HEK293 (cell line): ENCODE measurements around the gene NHP2.

Source experiments
- CTCF ChIA-PET: fragments of 350-600 bp; formaldehyde crosslinking; extraction: SDS; loops from one replicate; lab custom pipeline; 2021; ENCODE audit warnings: antibody characterized with exemption; lab: Yijun Ruan, JAX
- POLR2A ChIA-PET: fragments of 300-600 bp; formaldehyde crosslinking; extraction: SDS; loops from one replicate; lab custom pipeline; 2020; ENCODE audit warnings: antibody characterized with exemption, inconsistent platforms; lab: Yijun Ruan, JAX
- H3K27ac ChIP-seq: fragments of 200-500 bp; sonication (Bioruptor generic); 2 replicates; pipeline ENCODE4 v1.5.1; 2014; ENCODE audit warnings: low read depth, low read length, control low read depth, inconsistent platforms; ENCODE audit errors: extremely low read depth
- H3K36me3 ChIP-seq, 2 experiments: fragments of 200-500 bp in 1 of 2; sonication (Bioruptor generic) in 1 of 2; 1 replicate in 1 of 2; 2 replicates in 1 of 2; pipeline ENCODE4 v1.5.1; 2014 to 2017; ENCODE audit warnings: inconsistent platforms in 2 of 2, low read length in 2 of 2; ENCODE audit not compliant: control insufficient read depth in 2 of 2, insufficient read depth in 1 of 2
- H3K4me1 ChIP-seq: fragments of 200-500 bp; sonication (Bioruptor generic); 2 replicates; pipeline ENCODE4 v1.5.1; 2014; ENCODE audit warnings: mild to moderate bottlenecking, low read length, inconsistent platforms; ENCODE audit not compliant: control insufficient read depth, insufficient read depth
- H3K4me3 ChIP-seq: 2 replicates; pipeline ENCODE4 v1.5.1; 2011; ENCODE audit warnings: low read depth, mild to moderate bottlenecking, control low read depth, low read length, moderate library complexity
- H3K9me3 ChIP-seq: fragments of 200-500 bp; sonication (Bioruptor generic); 2 replicates; pipeline ENCODE4 v1.5.1; 2014; ENCODE audit warnings: low read depth, low read length, inconsistent platforms; ENCODE audit not compliant: control insufficient read depth, insufficient read depth
- GLIS2 ChIP-seq: fragments of 450-650 bp; formaldehyde crosslinking; IDR thresholded peaks from 2 replicates; pipeline ENCODE4 v1.5.1; 2016; ENCODE audit warnings: missing biosample characterization, missing genetic modification characterization
- KLF10 ChIP-seq: fragments of 450-650 bp; IDR thresholded peaks from 2 replicates; pipeline ENCODE4 v1.5.1; 2018; ENCODE audit warnings: missing biosample characterization, mild to moderate bottlenecking, missing genetic modification characterization
- OVOL3 ChIP-seq: fragments of 450-650 bp; formaldehyde crosslinking; IDR thresholded peaks from 2 replicates; pipeline ENCODE4 v1.5.1; 2016; ENCODE audit warnings: missing biosample characterization, missing genetic modification characterization
- SCRT2 ChIP-seq: fragments of 450-650 bp; formaldehyde crosslinking; IDR thresholded peaks from 2 replicates; pipeline ENCODE4 v1.5.1; 2016; ENCODE audit warnings: missing biosample characterization, missing genetic modification characterization
- SP7 ChIP-seq: fragments of 450-650 bp; formaldehyde crosslinking; IDR thresholded peaks from 2 replicates; pipeline ENCODE4 v1.5.1; 2016; ENCODE audit warnings: missing biosample characterization, missing genetic modification characterization
- ZNF121 ChIP-seq: fragments of 450-650 bp; formaldehyde crosslinking; IDR thresholded peaks from 2 replicates; pipeline ENCODE4 v1.5.1; 2016; ENCODE audit warnings: missing biosample characterization, missing genetic modification characterization
- ZNF169 ChIP-seq: fragments of 450-650 bp; formaldehyde crosslinking; IDR thresholded peaks from 2 replicates; pipeline ENCODE4 v1.5.1; 2016; ENCODE audit warnings: missing biosample characterization, missing genetic modification characterization
- ZNF335 ChIP-seq: fragments of 450-650 bp; formaldehyde crosslinking; conservative IDR thresholded peaks from 2 replicates; pipeline ENCODE4 v1.5.1; 2016; ENCODE audit warnings: missing biosample characterization, missing genetic modification characterization
- ZNF501 ChIP-seq: fragments of 450-650 bp; formaldehyde crosslinking; IDR thresholded peaks from 2 replicates; pipeline ENCODE4 v1.5.1; 2016; ENCODE audit warnings: missing biosample characterization, missing genetic modification characterization
- ZNF558 ChIP-seq: fragments of 450-650 bp; formaldehyde crosslinking; IDR thresholded peaks from 2 replicates; pipeline ENCODE4 v1.5.1; 2016; ENCODE audit warnings: missing biosample characterization, missing genetic modification characterization
- ZNF600 ChIP-seq: fragments of 450-650 bp; formaldehyde crosslinking; IDR thresholded peaks from 2 replicates; pipeline ENCODE4 v1.5.1; 2016; ENCODE audit warnings: missing biosample characterization, missing genetic modification characterization
- ZSCAN30 ChIP-seq: fragments of 450-650 bp; IDR thresholded peaks from 2 replicates; pipeline ENCODE4 v1.5.1; 2018; ENCODE audit warnings: missing biosample characterization, mild to moderate bottlenecking, missing genetic modification characterization, moderate library complexity
- ZXDB ChIP-seq: fragments of 450-650 bp; formaldehyde crosslinking; IDR thresholded peaks from 2 replicates; pipeline ENCODE4 v1.5.1; 2016; ENCODE audit warnings: missing biosample characterization, missing genetic modification characterization
- TF ChIP-seq, protein P1 (sequence below): fragments of 450-650 bp; formaldehyde crosslinking; IDR thresholded peaks from 2 replicates; pipeline ENCODE4 v1.5.1; 2016; ENCODE audit warnings: missing biosample characterization, missing genetic modification characterization
- TF ChIP-seq, protein P2 (sequence below): fragments of 450-650 bp; formaldehyde crosslinking; conservative IDR thresholded peaks from 2 replicates; pipeline ENCODE4 v1.5.1; 2016; ENCODE audit warnings: low read depth, missing biosample characterization, missing genetic modification characterization
- TF ChIP-seq, protein P3 (sequence below): fragments of 450-650 bp; IDR thresholded peaks from 2 replicates; pipeline ENCODE4 v1.5.1; 2018; ENCODE audit warnings: missing biosample characterization, mild to moderate bottlenecking, missing genetic modification characterization
- TF ChIP-seq, protein P4 (sequence below): fragments of 450-650 bp; formaldehyde crosslinking; IDR thresholded peaks from 2 replicates; pipeline ENCODE4 v1.5.1; 2017; ENCODE audit warnings: missing biosample characterization, missing genetic modification characterization
- TF ChIP-seq, protein P5 (sequence below): fragments of 450-650 bp; formaldehyde crosslinking; IDR thresholded peaks from 2 replicates; pipeline ENCODE4 v1.5.1; 2017; ENCODE audit warnings: missing biosample characterization, missing genetic modification characterization

The NHP2 gene

DNA sequence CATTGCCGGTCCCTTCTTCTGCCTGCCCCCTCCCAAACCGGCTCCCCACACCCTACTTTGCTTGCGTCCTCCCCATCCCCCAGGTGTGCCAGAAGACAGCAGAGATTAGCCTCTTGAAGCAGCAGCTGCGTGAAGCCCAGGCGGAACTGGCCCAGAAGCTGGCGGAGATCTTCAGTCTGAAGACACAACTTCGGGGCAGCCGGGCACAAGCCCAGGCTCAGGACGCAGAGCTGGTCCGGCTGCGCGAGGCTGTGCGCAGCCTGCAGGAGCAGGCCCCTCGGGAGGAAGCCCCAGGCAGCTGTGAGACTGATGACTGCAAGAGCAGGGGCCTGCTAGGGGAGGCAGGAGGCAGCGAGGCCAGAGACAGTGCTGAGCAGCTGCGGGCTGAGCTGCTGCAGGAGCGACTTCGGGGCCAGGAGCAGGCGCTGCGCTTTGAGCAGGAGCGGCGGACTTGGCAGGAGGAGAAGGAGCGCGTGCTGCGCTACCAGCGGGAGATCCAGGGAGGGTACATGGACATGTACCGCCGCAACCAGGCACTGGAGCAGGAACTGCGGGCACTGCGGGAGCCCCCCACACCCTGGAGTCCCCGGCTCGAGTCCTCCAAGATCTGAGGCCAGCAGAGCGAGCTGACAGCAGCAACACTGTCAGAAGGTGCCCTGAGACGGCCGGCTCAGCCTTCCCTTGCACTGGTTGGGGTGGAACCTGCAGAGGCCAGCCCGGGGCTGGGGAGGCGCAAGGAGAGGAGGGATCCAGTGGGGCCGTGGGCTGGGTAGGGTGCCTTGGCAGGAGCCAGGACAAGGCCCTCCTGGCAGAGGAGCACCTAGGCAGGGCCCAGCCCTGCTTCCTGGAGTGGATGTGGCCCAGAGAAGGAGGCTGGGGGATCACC is 32.1 kb downstream of the NHP2 start:
- H3K27ac ChIP-seq, result no peak overlapping the region; the same call in 1 of the 2 replicates
- CTCF ChIA-PET, result interaction anchor here (0.6 to 2.1 kb wide), 25 partner anchors 8 to 405 kb away, joined by 3 to 19 read pairs (median 5); no protein-coding TSS in a partner anchor
- H3K36me3 ChIP-seq, result peaks cover 0 to 10% of the 10 kb centered on the region in 2 experiments; a peak in 1 of 3 replicates
- 0 out of 2 replicates have a peak, but pooled peaks cover 2% of the 10 kb centered on the region for H3K4me1 ChIP-seq
- H3K9me3 ChIP-seq, result no peaks in the 10 kb centered on the region
- no peak overlapping the region for H3K4me3 ChIP-seq
- TF ChIP-seq, protein P1, sequence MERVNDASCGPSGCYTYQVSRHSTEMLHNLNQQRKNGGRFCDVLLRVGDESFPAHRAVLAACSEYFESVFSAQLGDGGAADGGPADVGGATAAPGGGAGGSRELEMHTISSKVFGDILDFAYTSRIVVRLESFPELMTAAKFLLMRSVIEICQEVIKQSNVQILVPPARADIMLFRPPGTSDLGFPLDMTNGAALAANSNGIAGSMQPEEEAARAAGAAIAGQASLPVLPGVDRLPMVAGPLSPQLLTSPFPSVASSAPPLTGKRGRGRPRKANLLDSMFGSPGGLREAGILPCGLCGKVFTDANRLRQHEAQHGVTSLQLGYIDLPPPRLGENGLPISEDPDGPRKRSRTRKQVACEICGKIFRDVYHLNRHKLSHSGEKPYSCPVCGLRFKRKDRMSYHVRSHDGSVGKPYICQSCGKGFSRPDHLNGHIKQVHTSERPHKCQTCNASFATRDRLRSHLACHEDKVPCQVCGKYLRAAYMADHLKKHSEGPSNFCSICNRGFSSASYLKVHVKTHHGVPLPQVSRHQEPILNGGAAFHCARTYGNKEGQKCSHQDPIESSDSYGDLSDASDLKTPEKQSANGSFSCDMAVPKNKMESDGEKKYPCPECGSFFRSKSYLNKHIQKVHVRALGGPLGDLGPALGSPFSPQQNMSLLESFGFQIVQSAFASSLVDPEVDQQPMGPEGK (tag by site-specific recombination), result 0 out of 2 replicates have a peak, but pooled peaks have one; percentile 4
- TF ChIP-seq, protein P2, sequence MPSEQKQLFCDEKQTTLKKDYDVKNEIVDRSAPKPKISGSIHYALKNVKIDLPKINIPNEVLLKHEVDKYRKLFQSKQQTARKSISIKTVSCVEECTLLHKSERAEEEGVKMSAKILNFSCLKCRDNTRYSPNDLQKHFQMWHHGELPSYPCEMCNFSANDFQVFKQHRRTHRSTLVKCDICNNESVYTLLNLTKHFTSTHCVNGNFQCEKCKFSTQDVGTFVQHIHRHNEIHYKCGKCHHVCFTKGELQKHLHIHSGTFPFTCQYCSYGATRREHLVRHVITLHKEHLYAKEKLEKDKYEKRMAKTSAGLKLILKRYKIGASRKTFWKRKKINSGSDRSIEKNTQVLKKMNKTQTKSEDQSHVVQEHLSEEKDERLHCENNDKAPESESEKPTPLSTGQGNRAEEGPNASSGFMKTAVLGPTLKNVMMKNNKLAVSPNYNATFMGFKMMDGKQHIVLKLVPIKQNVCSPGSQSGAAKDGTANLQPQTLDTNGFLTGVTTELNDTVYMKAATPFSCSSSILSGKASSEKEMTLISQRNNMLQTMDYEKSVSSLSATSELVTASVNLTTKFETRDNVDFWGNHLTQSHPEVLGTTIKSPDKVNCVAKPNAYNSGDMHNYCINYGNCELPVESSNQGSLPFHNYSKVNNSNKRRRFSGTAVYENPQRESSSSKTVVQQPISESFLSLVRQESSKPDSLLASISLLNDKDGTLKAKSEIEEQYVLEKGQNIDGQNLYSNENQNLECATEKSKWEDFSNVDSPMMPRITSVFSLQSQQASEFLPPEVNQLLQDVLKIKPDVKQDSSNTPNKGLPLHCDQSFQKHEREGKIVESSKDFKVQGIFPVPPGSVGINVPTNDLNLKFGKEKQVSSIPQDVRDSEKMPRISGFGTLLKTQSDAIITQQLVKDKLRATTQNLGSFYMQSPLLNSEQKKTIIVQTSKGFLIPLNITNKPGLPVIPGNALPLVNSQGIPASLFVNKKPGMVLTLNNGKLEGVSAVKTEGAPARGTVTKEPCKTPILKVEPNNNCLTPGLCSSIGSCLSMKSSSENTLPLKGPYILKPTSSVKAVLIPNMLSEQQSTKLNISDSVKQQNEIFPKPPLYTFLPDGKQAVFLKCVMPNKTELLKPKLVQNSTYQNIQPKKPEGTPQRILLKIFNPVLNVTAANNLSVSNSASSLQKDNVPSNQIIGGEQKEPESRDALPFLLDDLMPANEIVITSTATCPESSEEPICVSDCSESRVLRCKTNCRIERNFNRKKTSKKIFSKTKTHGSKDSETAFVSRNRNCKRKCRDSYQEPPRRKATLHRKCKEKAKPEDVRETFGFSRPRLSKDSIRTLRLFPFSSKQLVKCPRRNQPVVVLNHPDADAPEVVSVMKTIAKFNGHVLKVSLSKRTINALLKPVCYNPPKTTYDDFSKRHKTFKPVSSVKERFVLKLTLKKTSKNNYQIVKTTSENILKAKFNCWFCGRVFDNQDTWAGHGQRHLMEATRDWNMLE, result no peak
- TF ChIP-seq, protein P3, sequence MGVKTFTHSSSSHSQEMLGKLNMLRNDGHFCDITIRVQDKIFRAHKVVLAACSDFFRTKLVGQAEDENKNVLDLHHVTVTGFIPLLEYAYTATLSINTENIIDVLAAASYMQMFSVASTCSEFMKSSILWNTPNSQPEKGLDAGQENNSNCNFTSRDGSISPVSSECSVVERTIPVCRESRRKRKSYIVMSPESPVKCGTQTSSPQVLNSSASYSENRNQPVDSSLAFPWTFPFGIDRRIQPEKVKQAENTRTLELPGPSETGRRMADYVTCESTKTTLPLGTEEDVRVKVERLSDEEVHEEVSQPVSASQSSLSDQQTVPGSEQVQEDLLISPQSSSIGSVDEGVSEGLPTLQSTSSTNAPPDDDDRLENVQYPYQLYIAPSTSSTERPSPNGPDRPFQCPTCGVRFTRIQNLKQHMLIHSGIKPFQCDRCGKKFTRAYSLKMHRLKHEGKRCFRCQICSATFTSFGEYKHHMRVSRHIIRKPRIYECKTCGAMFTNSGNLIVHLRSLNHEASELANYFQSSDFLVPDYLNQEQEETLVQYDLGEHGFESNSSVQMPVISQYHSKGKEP (tag by site-specific recombination), result 0 out of 2 replicates have a peak, but pooled peaks have one; percentile 4
- TF ChIP-seq, all 188 proteins: peak for 2
- POLR2A ChIA-PET, result interaction anchor here (1.0 to 2.2 kb wide), 7 partner anchors 8 to 83 kb away, joined by 3 to 13 read pairs (median 6); partner anchors contain the start of gene HNRNPAB

DNA sequence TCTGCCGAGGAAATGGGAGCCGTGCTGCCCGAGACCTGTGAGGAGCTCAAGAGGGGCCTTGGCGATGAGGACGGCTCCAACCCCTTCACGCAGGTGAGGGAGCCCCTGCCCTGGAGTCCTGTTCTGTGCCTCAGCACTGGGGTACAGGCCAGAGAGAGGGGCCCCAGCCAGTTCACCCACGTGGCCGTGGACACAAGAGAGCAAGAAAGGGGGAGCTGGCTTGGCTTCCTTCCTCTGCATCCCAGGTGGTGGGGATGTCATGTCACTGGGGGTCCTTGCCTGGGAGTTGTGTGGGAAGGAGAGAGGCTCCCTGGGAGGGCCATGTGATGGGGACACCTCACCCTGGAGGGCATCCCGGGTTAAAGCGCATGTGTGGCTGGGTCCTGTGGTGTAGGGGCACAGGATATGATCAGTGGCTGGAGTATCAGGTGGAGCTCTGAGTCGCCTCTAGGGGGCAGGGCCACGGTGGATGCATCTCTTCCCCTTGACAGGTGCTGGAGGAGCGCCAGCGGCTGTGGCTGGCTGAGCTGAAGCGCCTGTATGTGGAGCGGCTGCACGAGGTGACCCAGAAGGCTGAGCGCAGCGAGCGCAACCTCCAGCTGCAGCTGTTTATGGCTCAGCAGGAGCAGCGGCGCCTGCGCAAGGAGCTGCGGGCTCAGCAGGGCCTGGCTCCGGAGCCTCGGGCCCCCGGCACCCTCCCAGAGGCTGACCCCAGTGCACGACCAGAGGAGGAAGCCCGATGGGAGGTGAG is 32.9 kb downstream of the NHP2 start:
- Histone ChIP-seq H3K27ac (no peak overlapping the region; the same call in 1 of the 2 replicates), H3K9me3 (no peaks in the 10 kb centered on the region), H3K4me3 (no peak overlapping the region), H3K36me3 (peaks cover 0 to 10% of the 10 kb centered on the region in 2 experiments; a peak in 1 of 3 replicates), H3K4me1 (0 out of 2 replicates have a peak, but pooled peaks cover 2% of the 10 kb centered on the region)
- ChIA-PET CTCF (interaction anchor here (0.6 to 2.1 kb wide), 30 partner anchors 9 to 1582 kb away, joined by 3 to 19 read pairs (median 4); no protein-coding TSS in a partner anchor), POLR2A (interaction anchor here (0.6 to 2.2 kb wide), 10 partner anchors 9 to 794 kb away, joined by 3 to 13 read pairs (median 5); partner anchors contain the start of gene HNRNPAB)
- peak; percentile 50 for TF ChIP-seq ZNF335
- TF ChIP-seq GLIS2, result peak; percentile 79
- TF ChIP-seq ZNF121 (tag by site-specific recombination), result no peak
- no peak for TF ChIP-seq OVOL3 (tag by site-specific recombination)
- TF ChIP-seq ZNF600 (tag by site-specific recombination), result peak; percentile 68; the same call in 1 of the 2 replicates
- TF ChIP-seq SCRT2 (tag by site-specific recombination), result peak; percentile 79
- 0 out of 2 replicates have a peak, but pooled peaks have one; percentile 40 for TF ChIP-seq ZNF501
- no peak for TF ChIP-seq ZNF558 (tag by site-specific recombination)
- peak; percentile 31; the same call in 1 of the 2 replicates for TF ChIP-seq ZXDB (tag by site-specific recombination)
- peak; percentile 79; the same call in 1 of the 2 replicates for TF ChIP-seq ZSCAN30 (tag by site-specific recombination)
- TF ChIP-seq KLF10, result peak; percentile 20; the same call in 1 of the 2 replicates
- no peak; the same call in none of the 2 replicates for TF ChIP-seq SP7 (tag by site-specific recombination)
- TF ChIP-seq, protein P4, sequence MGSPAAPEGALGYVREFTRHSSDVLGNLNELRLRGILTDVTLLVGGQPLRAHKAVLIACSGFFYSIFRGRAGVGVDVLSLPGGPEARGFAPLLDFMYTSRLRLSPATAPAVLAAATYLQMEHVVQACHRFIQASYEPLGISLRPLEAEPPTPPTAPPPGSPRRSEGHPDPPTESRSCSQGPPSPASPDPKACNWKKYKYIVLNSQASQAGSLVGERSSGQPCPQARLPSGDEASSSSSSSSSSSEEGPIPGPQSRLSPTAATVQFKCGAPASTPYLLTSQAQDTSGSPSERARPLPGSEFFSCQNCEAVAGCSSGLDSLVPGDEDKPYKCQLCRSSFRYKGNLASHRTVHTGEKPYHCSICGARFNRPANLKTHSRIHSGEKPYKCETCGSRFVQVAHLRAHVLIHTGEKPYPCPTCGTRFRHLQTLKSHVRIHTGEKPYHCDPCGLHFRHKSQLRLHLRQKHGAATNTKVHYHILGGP (tag by site-specific recombination), result no peak
- no peak for TF ChIP-seq ZNF169 (tag by site-specific recombination)
- TF ChIP-seq, protein P5, sequence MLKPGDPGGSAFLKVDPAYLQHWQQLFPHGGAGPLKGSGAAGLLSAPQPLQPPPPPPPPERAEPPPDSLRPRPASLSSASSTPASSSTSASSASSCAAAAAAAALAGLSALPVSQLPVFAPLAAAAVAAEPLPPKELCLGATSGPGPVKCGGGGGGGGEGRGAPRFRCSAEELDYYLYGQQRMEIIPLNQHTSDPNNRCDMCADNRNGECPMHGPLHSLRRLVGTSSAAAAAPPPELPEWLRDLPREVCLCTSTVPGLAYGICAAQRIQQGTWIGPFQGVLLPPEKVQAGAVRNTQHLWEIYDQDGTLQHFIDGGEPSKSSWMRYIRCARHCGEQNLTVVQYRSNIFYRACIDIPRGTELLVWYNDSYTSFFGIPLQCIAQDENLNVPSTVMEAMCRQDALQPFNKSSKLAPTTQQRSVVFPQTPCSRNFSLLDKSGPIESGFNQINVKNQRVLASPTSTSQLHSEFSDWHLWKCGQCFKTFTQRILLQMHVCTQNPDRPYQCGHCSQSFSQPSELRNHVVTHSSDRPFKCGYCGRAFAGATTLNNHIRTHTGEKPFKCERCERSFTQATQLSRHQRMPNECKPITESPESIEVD, result no peak
